HG03097 (cell line): ENCODE measurements around the gene DGAT2.
A peak's percentile ranks its signal among the peaks of the same experiment; 100 is the strongest.
"Not testable (repeated sequence)": the region's sequence is repeated elsewhere in the genome, so short reads cannot be mapped to it uniquely, and the experiment has no call there.

Source experiments
- ATAC-seq: cut with Tn5 transposase; IDR thresholded peaks from one replicate; pipeline ENCODE4 v1.9.1; 2021; ENCODE audit not compliant: unreplicated experiment, low FRiP score

Gene DGAT2

GRCh38 chr11:75768112-75768908 is at the start of gene DGAT2:
Gene DGAT2, plus strand, starts transcription at chr11:75768778. Its CDS starts 214 bp downstream, at chr11:75768992.
- ATAC-seq = peak; percentile 59

- no peak for ATAC-seq
These were observed 49.0 kb upstream of the DGAT2 start for GRCh38 chr11:75719340-75720239.

- ATAC-seq = no peak
These were observed 47.9 kb upstream of the DGAT2 start for GRCh38 chr11:75720639-75721038.

GRCh38 chr11:75721852-75722668 is 46.5 kb upstream of the DGAT2 start:
- ATAC-seq = no peak

GRCh38 chr11:75722669-75723042 is 45.9 kb upstream of the DGAT2 start:
- no peak for ATAC-seq

- ATAC-seq = no peak
These were observed 42.8 kb upstream of the DGAT2 start for GRCh38 chr11:75725547-75726320.

GRCh38 chr11:75728992-75729391 is 39.6 kb upstream of the DGAT2 start:
- ATAC-seq = no peak

- ATAC-seq = no peak
These were observed 37.5 kb upstream of the DGAT2 start for GRCh38 chr11:75731095-75731494.

- ATAC-seq = no peak
These were observed 35.5 kb upstream of the DGAT2 start for GRCh38 chr11:75733071-75733430.

- no peak for ATAC-seq
These were observed 35.0 kb upstream of the DGAT2 start for GRCh38 chr11:75733431-75734107.

GRCh38 chr11:75734491-75735180 is 33.9 kb upstream of the DGAT2 start:
- no peak for ATAC-seq

GRCh38 chr11:75735181-75735845 is 33.3 kb upstream of the DGAT2 start:
- ATAC-seq = no peak

GRCh38 chr11:75737314-75737713 is 31.3 kb upstream of the DGAT2 start:
- no peak for ATAC-seq

GRCh38 chr11:75740681-75741080 is 27.9 kb upstream of the DGAT2 start:
- no peak for ATAC-seq

GRCh38 chr11:75743159-75743558 is 25.4 kb upstream of the DGAT2 start:
- ATAC-seq = not testable (repeated sequence)

- no peak for ATAC-seq
These were observed 24.6 kb upstream of the DGAT2 start for GRCh38 chr11:75743711-75744563.

GRCh38 chr11:75745807-75746206 is 22.8 kb upstream of the DGAT2 start:
- no peak for ATAC-seq
